RWPE1 (cell line): Measurements from ENCODE around the gene LDAF1.

Experiments used
- CTCF ChIA-PET: fragments of 350-600 bp; sonication (Branson Sonifier 250); formaldehyde crosslinking; extraction: SDS; loops from one replicate; lab custom pipeline; 2021; lab: Yijun Ruan, JAX
- POLR2A ChIA-PET: fragments of 400-600 bp; formaldehyde crosslinking; extraction: SDS; loops from one replicate; lab custom pipeline; 2020; ENCODE audit warnings: antibody characterized with exemption; ENCODE audit not compliant: low non-redundant PET; lab: Yijun Ruan, JAX
- DNase-seq: peaks from one replicate; pipeline ENCODE4 v3.0.0; 2012; ENCODE audit warnings: low spot score
- H3K27ac ChIP-seq: fragments of 450-650 bp; 2 replicates; pipeline ENCODE4 v1.5.1; 2017
- TF ChIP-seq, protein P1 (sequence below): fragments of 450-650 bp; conservative IDR thresholded peaks from 2 replicates; pipeline ENCODE4 v1.5.1; 2017; ENCODE audit warnings: low read depth, mild to moderate bottlenecking

LDAF1 gene

DNA sequence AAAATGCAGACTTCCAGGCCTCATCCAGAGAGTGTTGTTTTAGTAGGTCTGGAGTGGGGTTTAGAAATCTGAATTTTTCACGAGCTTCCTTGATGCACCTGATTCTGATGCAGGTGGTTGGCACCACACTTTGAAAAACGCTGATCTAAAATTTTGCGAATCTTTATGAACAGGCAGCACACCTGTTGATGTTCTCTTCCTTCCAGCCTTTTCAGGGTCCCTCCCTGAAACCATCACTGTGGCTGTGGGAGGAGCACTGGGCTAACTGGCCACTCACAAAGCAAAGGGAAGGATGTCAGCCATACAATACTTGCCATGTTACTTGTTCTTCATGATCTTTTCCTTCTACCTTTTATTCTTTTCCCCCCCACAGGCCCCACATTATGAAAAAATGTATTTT is 14.2 kb downstream of the LDAF1 start:
- POLR2A ChIA-PET, result no interaction called here
- DNase-seq, result no peak
- TF ChIP-seq, protein P1, sequence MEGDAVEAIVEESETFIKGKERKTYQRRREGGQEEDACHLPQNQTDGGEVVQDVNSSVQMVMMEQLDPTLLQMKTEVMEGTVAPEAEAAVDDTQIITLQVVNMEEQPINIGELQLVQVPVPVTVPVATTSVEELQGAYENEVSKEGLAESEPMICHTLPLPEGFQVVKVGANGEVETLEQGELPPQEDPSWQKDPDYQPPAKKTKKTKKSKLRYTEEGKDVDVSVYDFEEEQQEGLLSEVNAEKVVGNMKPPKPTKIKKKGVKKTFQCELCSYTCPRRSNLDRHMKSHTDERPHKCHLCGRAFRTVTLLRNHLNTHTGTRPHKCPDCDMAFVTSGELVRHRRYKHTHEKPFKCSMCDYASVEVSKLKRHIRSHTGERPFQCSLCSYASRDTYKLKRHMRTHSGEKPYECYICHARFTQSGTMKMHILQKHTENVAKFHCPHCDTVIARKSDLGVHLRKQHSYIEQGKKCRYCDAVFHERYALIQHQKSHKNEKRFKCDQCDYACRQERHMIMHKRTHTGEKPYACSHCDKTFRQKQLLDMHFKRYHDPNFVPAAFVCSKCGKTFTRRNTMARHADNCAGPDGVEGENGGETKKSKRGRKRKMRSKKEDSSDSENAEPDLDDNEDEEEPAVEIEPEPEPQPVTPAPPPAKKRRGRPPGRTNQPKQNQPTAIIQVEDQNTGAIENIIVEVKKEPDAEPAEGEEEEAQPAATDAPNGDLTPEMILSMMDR, result no peak
- CTCF ChIA-PET, result interaction anchor here (0.6 kb wide), 1 partner anchor 340 kb away, joined by 5 read pairs; no protein-coding TSS in a partner anchor
- H3K27ac ChIP-seq, result no peak overlapping the region

DNA sequence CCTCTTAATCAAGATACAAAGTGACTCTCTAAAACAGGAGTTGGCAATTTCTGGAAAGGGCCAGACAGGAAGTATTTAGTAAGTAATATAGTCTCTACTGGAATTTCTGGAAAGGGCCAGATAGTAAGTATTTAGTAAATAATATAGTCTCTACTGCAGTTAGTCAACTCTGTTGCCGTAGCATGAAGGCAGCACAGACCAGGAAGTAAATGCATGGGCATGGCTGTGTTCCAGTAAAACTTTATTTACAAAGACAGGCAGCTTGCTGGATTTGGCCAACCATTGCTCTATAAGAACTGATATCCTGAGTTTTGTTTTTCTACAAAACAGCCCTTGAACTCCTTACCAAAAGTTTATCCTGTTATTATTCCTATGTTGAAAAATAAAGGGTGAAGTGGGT is 16.9 kb downstream of the LDAF1 start:
- ChIA-PET CTCF (no interaction called here), POLR2A (no interaction called here)
- no peak overlapping the region for H3K27ac ChIP-seq
- TF ChIP-seq, protein P1, result no peak
- no peak for DNase-seq

DNA sequence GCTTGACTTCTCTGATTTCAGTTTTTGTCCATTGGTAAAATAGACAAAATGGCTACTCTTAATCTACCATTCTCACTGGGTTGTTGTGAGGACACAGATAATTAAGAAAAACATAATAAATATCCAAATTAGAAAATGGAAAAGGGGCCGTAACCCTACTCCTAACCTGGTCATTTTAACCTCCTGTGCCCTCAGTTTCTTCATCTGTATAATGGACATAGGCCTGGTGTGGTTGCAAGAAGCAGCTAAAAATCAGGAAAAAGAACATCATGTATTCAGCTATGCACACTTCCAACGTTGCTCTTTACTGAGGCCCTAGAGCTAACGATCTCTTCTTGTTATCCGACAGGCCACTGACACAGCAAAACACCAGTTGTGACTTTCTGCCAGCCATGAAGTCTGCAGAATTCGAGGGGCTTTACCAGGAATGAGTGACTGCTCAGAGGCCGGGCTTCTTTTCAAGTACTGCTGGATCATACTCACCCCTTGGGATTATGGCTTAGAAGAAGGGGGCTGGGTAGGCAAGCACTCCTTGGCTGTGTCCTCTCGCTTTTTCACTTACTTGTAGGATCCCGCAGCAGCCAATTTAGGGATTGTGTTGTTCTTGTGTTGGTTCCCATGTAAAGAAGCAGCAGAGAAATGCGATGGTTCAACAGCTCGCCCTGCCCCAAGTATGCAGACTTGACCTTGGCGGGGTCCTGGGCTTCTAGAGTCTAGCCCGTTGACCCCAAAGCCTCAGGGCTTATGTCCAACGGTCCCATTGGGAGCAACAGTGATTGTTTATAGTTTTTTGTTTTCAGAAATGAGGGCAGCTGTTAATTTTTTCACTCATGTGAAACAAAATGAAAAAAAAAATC is 20.9 kb downstream of the LDAF1 start:
- H3K27ac ChIP-seq, result no peak overlapping the region
- no peak for DNase-seq
- TF ChIP-seq, protein P1, result no peak
- POLR2A ChIA-PET, result interaction anchor here (0.7 kb wide), 1 partner anchor 13 kb away, joined by 4 read pairs; no protein-coding TSS in a partner anchor
- CTCF ChIA-PET, result no interaction called here

DNA sequence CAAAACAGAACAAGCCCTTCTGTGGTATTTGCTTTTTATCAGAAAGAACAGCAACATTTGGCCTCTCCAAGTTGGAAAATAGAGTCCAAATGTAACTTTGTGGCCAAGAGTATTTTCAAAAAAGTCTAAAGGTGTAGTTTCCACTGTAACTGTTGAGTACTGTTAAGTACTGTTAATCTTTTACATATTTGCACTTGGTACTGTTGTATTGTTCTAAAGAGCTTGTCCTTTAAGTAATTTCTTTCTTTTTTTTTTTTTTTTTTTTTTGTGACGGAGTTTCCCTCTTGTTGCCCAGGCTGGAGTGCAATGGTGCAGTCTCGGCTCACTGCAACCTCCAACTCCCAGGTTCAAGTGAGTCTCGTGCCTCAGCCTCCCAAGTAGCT is 21.5 kb downstream of the LDAF1 start:
- no peak overlapping the region for H3K27ac ChIP-seq
- ChIA-PET CTCF (no interaction called here), POLR2A (interaction anchor here (0.7 kb wide), 1 partner anchor 14 kb away, joined by 4 read pairs; no protein-coding TSS in a partner anchor)
- DNase-seq, result no peak
- TF ChIP-seq, protein P1, result no peak

DNA sequence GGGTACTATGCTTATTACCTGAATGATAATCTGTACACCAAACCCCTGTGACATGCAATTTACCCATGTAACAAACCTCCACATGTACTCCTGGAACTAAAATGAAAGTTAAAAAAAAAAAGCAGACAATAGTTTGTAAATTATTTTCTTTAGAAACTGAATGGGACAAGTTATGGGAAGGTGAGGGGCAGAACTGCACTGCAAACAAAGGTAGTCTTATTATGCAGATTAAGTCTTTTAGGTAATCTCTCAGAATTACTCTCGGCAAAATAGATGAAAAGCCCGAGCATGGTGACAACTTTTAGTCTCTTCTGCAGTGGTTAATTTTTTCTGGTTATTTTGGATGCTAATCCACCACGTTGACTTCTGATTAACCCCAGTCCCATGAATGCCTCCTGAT is 25.5 kb downstream of the LDAF1 start:
- ChIA-PET POLR2A (no interaction called here), CTCF (no interaction called here)
- TF ChIP-seq, protein P1, result no peak

DNA sequence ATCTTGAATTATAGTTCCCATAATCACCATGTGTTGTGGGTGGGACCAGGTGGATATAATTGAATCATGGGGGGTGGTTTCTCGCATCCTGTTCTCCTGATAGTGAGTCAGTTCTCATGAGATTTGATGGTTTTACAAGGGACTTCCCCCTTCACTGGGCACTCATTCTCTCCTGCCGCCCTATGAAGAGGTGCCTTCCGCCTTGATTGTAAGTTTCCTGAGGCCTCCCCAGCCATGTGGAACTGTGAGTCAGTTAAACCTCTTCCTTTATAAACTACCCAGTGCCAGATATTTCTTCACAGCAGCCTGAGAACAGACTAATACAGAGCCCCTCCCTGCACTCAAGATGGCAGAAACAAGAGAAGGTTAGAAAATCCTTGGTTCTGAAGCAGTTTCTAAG is 26.4 kb downstream of the LDAF1 start:
- TF ChIP-seq, protein P1, result no peak
- ChIA-PET CTCF (no interaction called here), POLR2A (no interaction called here)
- DNase-seq, result no peak
- no peak overlapping the region for H3K27ac ChIP-seq

More for the DNA sequence above, 25.5 kb downstream of the LDAF1 start:
- no peak overlapping the region for H3K27ac ChIP-seq
- DNase-seq, result no peak
